Neutrophil (primary cell): ENCODE results near the gene SLC1A4.
A peak's percentile ranks its signal among the peaks of the same experiment; 100 is the strongest.

Experiments
- H3K27ac ChIP-seq: fragments of 200-600 bp; sonication (generic); 2 replicates; pipeline ENCODE4 v1.5.1; 2016; ENCODE audit warnings: mild to moderate bottlenecking, moderate library complexity
- H3K27me3 ChIP-seq: fragments of 200-600 bp; sonication (generic); 2 replicates; pipeline ENCODE4 v1.6.0; 2016; ENCODE audit warnings: mild to moderate bottlenecking
- H3K36me3 ChIP-seq: fragments of 200-600 bp; sonication (generic); 2 replicates; pipeline ENCODE4 v1.5.1; 2017
- H3K4me1 ChIP-seq, 2 experiments: fragments of 200-600 bp in 1 of 2; sonication (generic) in 1 of 2; 1 replicate in 1 of 2; 2 replicates in 1 of 2; pipeline versions ENCODE4 v1.5.1 to v1.6.1; 2013 to 2016; ENCODE audit warnings: low read depth in 1 of 2, low read length in 1 of 2, mild to moderate bottlenecking in 1 of 2, moderate library complexity in 1 of 2; ENCODE audit not compliant: control insufficient read depth in 1 of 2, insufficient read depth in 1 of 2
- H3K4me3 ChIP-seq, 2 experiments: fragments of 200-600 bp in 1 of 2; sonication (generic) in 1 of 2; 1 replicate in 1 of 2; 2 replicates in 1 of 2; pipeline ENCODE4 v1.5.1; 2013 to 2016; ENCODE audit warnings: low read depth in 1 of 2, low read length in 1 of 2, mild to moderate bottlenecking in 1 of 2, moderate library complexity in 1 of 2
- H3K9me3 ChIP-seq: fragments of 200-600 bp; sonication (generic); 2 replicates; pipeline ENCODE4 v1.5.1; 2016
- TF ChIP-seq, protein P1 (sequence below): fragments of 200-600 bp; sonication (generic); IDR thresholded peaks from 2 replicates; pipeline ENCODE4 v1.5.1; 2016; ENCODE audit warnings: antibody characterized with exemption

Gene SLC1A4

DNA sequence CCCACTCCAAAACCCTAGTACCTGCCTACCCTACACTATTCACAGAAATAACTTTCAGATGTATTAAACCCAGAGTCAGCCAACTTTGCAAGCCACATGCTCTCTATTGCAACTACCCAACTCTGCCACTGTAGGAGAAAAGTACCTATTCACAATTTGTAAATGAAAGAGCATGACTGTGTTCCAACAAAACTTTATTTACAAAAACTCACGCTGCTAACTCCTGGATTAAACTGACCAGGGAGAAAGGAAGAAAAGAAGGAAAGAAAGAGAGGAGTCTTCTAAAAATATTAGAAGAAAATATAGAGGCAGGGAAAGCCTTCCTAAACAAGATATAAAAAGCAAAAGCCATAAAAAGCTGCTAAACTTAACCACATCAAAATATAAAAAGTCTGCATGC is 24.6 kb downstream of the SLC1A4 start:
- TF ChIP-seq, protein P1, sequence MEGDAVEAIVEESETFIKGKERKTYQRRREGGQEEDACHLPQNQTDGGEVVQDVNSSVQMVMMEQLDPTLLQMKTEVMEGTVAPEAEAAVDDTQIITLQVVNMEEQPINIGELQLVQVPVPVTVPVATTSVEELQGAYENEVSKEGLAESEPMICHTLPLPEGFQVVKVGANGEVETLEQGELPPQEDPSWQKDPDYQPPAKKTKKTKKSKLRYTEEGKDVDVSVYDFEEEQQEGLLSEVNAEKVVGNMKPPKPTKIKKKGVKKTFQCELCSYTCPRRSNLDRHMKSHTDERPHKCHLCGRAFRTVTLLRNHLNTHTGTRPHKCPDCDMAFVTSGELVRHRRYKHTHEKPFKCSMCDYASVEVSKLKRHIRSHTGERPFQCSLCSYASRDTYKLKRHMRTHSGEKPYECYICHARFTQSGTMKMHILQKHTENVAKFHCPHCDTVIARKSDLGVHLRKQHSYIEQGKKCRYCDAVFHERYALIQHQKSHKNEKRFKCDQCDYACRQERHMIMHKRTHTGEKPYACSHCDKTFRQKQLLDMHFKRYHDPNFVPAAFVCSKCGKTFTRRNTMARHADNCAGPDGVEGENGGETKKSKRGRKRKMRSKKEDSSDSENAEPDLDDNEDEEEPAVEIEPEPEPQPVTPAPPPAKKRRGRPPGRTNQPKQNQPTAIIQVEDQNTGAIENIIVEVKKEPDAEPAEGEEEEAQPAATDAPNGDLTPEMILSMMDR: no peak
- H3K4me3 ChIP-seq: no peak overlapping the region
- H3K4me1 ChIP-seq: peaks cover 22 to 23% of the 10 kb centered on the region in 2 experiments
- H3K27ac ChIP-seq: no peak overlapping the region
- H3K27me3 ChIP-seq: no peaks in the 10 kb centered on the region
- H3K9me3 ChIP-seq: no peaks in the 10 kb centered on the region
- peaks cover 7% of the 10 kb centered on the region for H3K36me3 ChIP-seq

DNA sequence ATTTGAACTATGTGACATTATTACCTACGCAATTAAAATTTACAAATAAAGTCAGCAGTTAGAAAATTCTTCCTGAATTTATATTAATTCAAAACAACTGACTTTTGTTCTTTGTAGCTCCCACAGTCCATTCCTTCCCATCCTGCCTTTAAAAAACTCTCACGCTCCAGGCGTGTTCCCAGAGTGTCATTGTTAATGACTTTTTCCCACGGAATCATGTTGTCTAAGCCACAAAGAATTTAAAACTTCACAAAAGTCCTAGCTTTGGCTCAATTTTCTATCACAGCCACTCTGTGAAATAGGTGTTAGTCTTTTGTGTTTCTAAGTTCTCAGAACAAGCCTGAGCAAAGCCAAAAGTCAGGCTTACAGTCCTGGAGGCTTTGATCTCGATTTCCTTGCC is 26.5 kb downstream of the SLC1A4 start:
- Histone ChIP-seq H3K4me1 (peaks cover 29 to 30% of the 10 kb centered on the region in 2 experiments), H3K4me3 (no peak overlapping the region), H3K27ac (no peak overlapping the region), H3K36me3 (peaks cover 4% of the 10 kb centered on the region), H3K27me3 (no peaks in the 10 kb centered on the region), H3K9me3 (no peaks in the 10 kb centered on the region)
- TF ChIP-seq, protein P1: no peak

DNA sequence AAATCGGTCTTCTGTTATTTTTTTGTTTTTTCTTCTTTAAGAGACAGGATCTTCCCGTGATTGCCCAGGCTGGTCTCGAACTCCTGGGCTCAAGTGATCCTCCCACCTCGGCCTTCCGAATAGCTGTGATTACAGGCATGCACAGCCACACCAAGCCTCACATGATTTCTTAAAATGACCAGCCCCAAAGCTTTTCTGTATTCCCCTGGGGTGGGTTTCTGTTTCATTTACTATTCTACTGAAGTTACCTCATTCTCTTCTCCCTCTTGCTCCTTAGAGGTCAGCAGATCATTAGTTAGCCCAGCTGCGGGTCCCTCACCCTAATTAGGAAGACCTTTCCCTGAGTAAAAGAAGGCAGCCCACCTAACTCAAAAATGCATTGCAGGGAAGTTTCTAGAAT is 27.6 kb downstream of the SLC1A4 start:
- H3K4me1 ChIP-seq: peaks cover 29 to 30% of the 10 kb centered on the region in 2 experiments
- H3K27ac ChIP-seq: peak overlapping the region; percentile 93
- no peaks in the 10 kb centered on the region for H3K27me3 ChIP-seq
- H3K36me3 ChIP-seq: peaks cover 4% of the 10 kb centered on the region
- TF ChIP-seq, protein P1: no peak
- no peaks in the 10 kb centered on the region for H3K9me3 ChIP-seq
- peak overlapping the region in 1 of 2 experiments; percentile 65 for H3K4me3 ChIP-seq

DNA sequence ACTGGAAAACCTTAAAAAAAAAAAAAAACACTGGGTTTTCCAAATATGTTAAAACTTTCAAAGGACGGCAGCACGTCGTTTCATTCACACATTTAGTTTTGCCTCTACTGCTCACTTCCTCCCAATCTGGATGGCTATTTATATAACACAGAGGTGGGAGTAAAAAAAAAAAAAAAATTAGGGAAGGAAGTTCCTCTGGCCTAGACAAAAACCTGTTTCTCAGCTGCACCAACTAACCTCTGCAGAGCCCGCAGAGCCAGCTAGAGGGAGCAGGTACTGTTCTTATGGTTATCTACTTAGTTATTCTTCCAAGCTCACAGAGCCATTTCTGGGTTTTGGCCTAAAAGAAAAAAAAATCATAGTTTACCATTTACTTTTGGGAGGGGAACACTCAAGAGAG is 28.1 kb downstream of the SLC1A4 start:
- Histone ChIP-seq H3K9me3 (no peaks in the 10 kb centered on the region), H3K4me1 (peaks cover 29 to 30% of the 10 kb centered on the region in 2 experiments), H3K4me3 (peak overlapping the region; percentile 65 to 68), H3K27ac (peak overlapping the region; percentile 93), H3K27me3 (no peaks in the 10 kb centered on the region), H3K36me3 (peaks cover 4% of the 10 kb centered on the region)
- TF ChIP-seq, protein P1: peak; percentile 51

DNA sequence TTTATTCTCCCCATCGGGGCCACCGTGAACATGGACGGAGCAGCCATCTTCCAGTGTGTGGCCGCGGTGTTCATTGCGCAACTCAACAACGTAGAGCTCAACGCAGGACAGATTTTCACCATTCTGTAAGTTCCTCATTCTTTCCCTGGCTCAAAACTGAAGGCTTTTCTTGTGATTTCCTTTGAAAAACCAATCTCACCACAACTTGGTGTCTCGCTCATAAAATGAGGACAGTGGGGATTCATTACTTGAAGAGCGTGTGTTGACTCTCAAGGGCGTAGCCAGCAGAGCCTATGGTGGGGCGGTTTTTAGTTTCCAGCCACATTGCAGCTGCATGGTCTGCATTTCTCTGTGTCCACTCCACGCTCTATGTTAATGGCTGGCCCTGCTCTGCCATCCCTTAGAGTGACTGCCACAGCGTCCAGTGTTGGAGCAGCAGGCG is 29.0 kb downstream of the SLC1A4 start:
- H3K4me1 ChIP-seq: peaks cover 29 to 30% of the 10 kb centered on the region in 2 experiments
- H3K9me3 ChIP-seq: no peaks in the 10 kb centered on the region
- TF ChIP-seq, protein P1: no peak
- peak overlapping the region; percentile 93 for H3K27ac ChIP-seq
- peak overlapping the region; percentile 65 to 68 for H3K4me3 ChIP-seq
- H3K36me3 ChIP-seq: peaks cover 4% of the 10 kb centered on the region
- no peaks in the 10 kb centered on the region for H3K27me3 ChIP-seq
